ENCODE results near the gene PTPRN. TPM values are rescaled to one million over a fixed set of nuclear protein-coding genes. Genes with fewer than 3 reads are reported as not detected.

PTPRN gene
- total and polyA plus RNA-seq, 9 of the 15 experiments (the other 6 are each of a cell fraction or from before 2014, with no cell fraction given): 0.15 to 2.4 (median 0.43) TPM; not detected in 1

- H4K20me1 ChIP-seq (replicated peaks; ENCODE audit: control insufficient read depth, insufficient read depth, low read length): no peaks in the 10 kb centered on the region
- peaks cover 5% of the 10 kb centered on the region for H3K9me1 ChIP-seq (ENCODE audit: control insufficient read depth, insufficient read depth, low read length)
- peak overlapping the region in 1 of 2 experiments; percentile 65; a peak in 2 of 4 replicates for H3K9ac ChIP-seq (ENCODE audit: insufficient read depth in 1 of 2, low read depth in 2 of 2, low read length in 2 of 2)
- H3K4me1 ChIP-seq (replicated peaks in 1 of 2; ENCODE audit: control insufficient read depth in 2 of 2, insufficient read depth in 2 of 2, low read length in 2 of 2): peaks cover 50 to 78% of the 10 kb centered on the region in 2 experiments
- no peak overlapping the region for H3K4me3 ChIP-seq
- ChIA-PET CTCF (ENCODE audit: low intra/inter-chr PET ratio) (no interaction called here), POLR2A (interaction anchor here (1.4 kb wide), 1 partner anchor 10 kb away, joined by 5 read pairs; no protein-coding TSS in a partner anchor)
- H3K9me3 ChIP-seq (replicated peaks; ENCODE audit: control insufficient read depth, insufficient read depth, low read depth, low read length): no peaks in the 10 kb centered on the region
- no peak overlapping the region for H3K27ac ChIP-seq (ENCODE audit: extremely low read depth, low read depth, low read length)
- in situ Hi-C loops (cut with MboI) (no loop called here), intact Hi-C loops (cut with micrococcal nuclease) (no loop called here)
- no peak for TF ChIP-seq PHB2 (IDR thresholded peaks at IDR 0.05; ENCODE audit: low read depth)
- BruUV-seq (replicated peaks): no TSS peak
- ATAC-seq (no peak), DNase-seq (ENCODE audit: extremely low read depth in 1 of 4, low spot score in 3 of 4) (no peak), FAIRE-seq (no peak)
- peak overlapping the region; percentile 55; the same call in 1 of the 2 replicates for H3K4me2 ChIP-seq (ENCODE audit: insufficient read depth, low read length)
- H3K36me3 ChIP-seq (ENCODE audit: control insufficient read depth, insufficient read depth, low read length): no peaks in the 10 kb centered on the region
- WGBS (ENCODE audit: insufficient coverage, low coverage, missing lambda C conversion rate): 88% methylated on average over 8 of the region's 12 CpGs
- peak overlapping the region; percentile 77; the same call in 1 of the 2 replicates for H2AFZ ChIP-seq (ENCODE audit: low read depth, low read length)
- H3K27me3 ChIP-seq (ENCODE audit: control insufficient read depth in 2 of 2, insufficient read depth in 2 of 2, low read length in 2 of 2): no peaks in the 10 kb centered on the region
- H3K79me2 ChIP-seq (ENCODE audit: control insufficient read depth, insufficient read depth, low read length): no peaks in the 10 kb centered on the region
Observed at GRCh38 chr2:219285373-219285735, 23.8 kb downstream of the PTPRN start.

- Histone ChIP-seq H4K20me1 (replicated peaks; ENCODE audit: control insufficient read depth, insufficient read depth, low read length) (no peaks in the 10 kb centered on the region), H3K4me1 (replicated peaks in 1 of 2; ENCODE audit: control insufficient read depth in 2 of 2, insufficient read depth in 2 of 2, low read length in 2 of 2) (peaks cover 54 to 77% of the 10 kb centered on the region in 2 experiments), H3K4me2 (ENCODE audit: insufficient read depth, low read length) (no peak overlapping the region), H3K36me3 (ENCODE audit: control insufficient read depth, insufficient read depth, low read length) (no peaks in the 10 kb centered on the region), H3K9ac (ENCODE audit: insufficient read depth in 1 of 2, low read depth in 2 of 2, low read length in 2 of 2) (peak overlapping the region in 1 of 2 experiments; percentile 65; a peak in 2 of 4 replicates), H2AFZ (ENCODE audit: low read depth, low read length) (no peak overlapping the region), H3K27ac (ENCODE audit: extremely low read depth, low read depth, low read length) (no peak overlapping the region), H3K9me1 (ENCODE audit: control insufficient read depth, insufficient read depth, low read length) (peaks cover 5% of the 10 kb centered on the region), H3K79me2 (ENCODE audit: control insufficient read depth, insufficient read depth, low read length) (no peaks in the 10 kb centered on the region), H3K27me3 (ENCODE audit: control insufficient read depth in 2 of 2, insufficient read depth in 2 of 2, low read length in 2 of 2) (no peaks in the 10 kb centered on the region), H3K4me3 (no peak overlapping the region), H3K9me3 (replicated peaks; ENCODE audit: control insufficient read depth, insufficient read depth, low read depth, low read length) (no peaks in the 10 kb centered on the region)
- no TSS peak for BruUV-seq (replicated peaks)
- ATAC-seq (no peak), DNase-seq (ENCODE audit: extremely low read depth in 1 of 4, low spot score in 3 of 4) (no peak), FAIRE-seq (no peak)
- in situ Hi-C loops (cut with MboI) (no loop called here), intact Hi-C loops (cut with micrococcal nuclease) (no loop called here)
- POLR2A ChIA-PET: interaction anchor here (1.4 kb wide), 1 partner anchor 10 kb away, joined by 5 read pairs; no protein-coding TSS in a partner anchor
- 81% methylated on average over 7 of the region's 16 CpGs for WGBS (ENCODE audit: insufficient coverage, low coverage, missing lambda C conversion rate)
- CTCF ChIA-PET (ENCODE audit: low intra/inter-chr PET ratio): no interaction called here
- TF ChIP-seq HEY1 (CRISPR knock-in tag; IDR thresholded peaks at IDR 0.05; ENCODE audit: borderline replicate concordance): no peak
- no peak for TF ChIP-seq ZNF668 (CRISPR knock-in tag; IDR thresholded peaks at IDR 0.05)
- TF ChIP-seq DNMT1 (IDR thresholded peaks at IDR 0.05): no peak
- TF ChIP-seq MCM2 (IDR thresholded peaks at IDR 0.05; ENCODE audit: low read depth): no peak
- no peak for TF ChIP-seq SLC30A9 (CRISPR knock-in tag; IDR thresholded peaks at IDR 0.05)
- TF ChIP-seq ZNF41 (CRISPR knock-in tag; conservative IDR thresholded peaks at IDR 0.05): no peak
- no peak for TF ChIP-seq TCF7 (IDR thresholded peaks at IDR 0.05; ENCODE audit: borderline replicate concordance)
- TF ChIP-seq ZNF175 (CRISPR knock-in tag; IDR thresholded peaks at IDR 0.05; ENCODE audit: low read depth): no peak
- TF ChIP-seq THRA (IDR thresholded peaks at IDR 0.05): no peak
- no peak for TF ChIP-seq MEIS2 (IDR thresholded peaks at IDR 0.05; ENCODE audit: partially characterized antibody)
- TF ChIP-seq CBFA2T3 (IDR thresholded peaks at IDR 0.05): no peak
- no peak for TF ChIP-seq IRF1 (CRISPR knock-in tag; IDR thresholded peaks at IDR 0.05; ENCODE audit: borderline replicate concordance)
- no peak for TF ChIP-seq FOSL1 (tag; conservative IDR thresholded peaks at IDR 0.05)
Observed at GRCh38 chr2:219284501-219285372, 24.5 kb downstream of the PTPRN start.
